A549 (cell line): ENCODE data around the gene PLXNC1.

ENCODE experiments used
- CBX2 ChIP-seq: fragments of 200-600 bp; sonication (generic); IDR thresholded peaks from 2 replicates; pipeline ENCODE4 v1.6.1; 2016; ENCODE audit warnings: low read depth, mild to moderate bottlenecking, borderline replicate concordance
- POLR2AphosphoS2 ChIP-seq: conservative IDR thresholded peaks from 2 replicates; pipeline ENCODE4 v1.6.1; 2012; ENCODE audit warnings: low read length, improper control_type of control experiment, inconsistent platforms
- RCOR1 ChIP-seq: fragments of 150-350 bp; IDR thresholded peaks from 2 replicates; pipeline ENCODE4 v1.6.1; 2014; ENCODE audit warnings: antibody characterized with exemption, low read length, low read depth
- TF ChIP-seq, protein P1 (sequence below): fragments of >200 bp; sonication (Bioruptor Twin); formaldehyde crosslinking; IDR thresholded peaks from 3 replicates; pipeline ENCODE4 v1.5.1; 2016

DNA sequence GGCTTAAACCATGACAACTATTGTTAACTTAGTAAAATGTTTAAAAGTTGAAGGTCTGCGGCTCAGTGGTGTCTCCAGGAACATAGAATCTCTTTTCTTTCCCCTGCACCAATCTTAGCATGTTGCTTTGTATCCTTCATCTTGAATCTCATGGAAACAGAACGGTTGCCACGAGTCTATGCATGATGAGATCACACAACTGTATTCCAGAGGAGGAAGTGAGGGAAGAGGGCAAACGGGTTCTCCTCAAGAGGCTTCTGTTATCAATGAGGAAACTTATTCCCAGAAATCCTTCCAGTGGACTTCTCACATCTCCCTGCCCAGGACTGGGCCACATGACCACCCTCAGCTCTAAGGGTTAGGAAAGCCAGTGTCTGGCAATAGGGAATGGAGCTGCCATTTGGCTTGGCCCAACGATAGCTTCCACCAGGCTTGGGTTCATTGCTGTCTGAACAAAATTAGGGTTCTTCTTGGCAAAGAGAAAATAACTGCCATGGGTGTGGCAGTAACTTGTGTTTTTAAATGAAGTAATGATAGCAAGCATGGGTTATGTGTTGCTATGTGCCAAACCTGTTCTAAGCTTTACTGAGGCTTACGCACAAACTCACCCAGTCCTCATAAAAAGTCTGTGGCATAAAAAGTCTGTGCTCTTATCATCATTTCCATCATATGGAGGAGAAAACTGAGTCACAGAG, 17.4 kb downstream of the PLXNC1 start:
- TF ChIP-seq, protein P1, sequence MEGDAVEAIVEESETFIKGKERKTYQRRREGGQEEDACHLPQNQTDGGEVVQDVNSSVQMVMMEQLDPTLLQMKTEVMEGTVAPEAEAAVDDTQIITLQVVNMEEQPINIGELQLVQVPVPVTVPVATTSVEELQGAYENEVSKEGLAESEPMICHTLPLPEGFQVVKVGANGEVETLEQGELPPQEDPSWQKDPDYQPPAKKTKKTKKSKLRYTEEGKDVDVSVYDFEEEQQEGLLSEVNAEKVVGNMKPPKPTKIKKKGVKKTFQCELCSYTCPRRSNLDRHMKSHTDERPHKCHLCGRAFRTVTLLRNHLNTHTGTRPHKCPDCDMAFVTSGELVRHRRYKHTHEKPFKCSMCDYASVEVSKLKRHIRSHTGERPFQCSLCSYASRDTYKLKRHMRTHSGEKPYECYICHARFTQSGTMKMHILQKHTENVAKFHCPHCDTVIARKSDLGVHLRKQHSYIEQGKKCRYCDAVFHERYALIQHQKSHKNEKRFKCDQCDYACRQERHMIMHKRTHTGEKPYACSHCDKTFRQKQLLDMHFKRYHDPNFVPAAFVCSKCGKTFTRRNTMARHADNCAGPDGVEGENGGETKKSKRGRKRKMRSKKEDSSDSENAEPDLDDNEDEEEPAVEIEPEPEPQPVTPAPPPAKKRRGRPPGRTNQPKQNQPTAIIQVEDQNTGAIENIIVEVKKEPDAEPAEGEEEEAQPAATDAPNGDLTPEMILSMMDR = no peak
- no peak for TF ChIP-seq RCOR1
- TF ChIP-seq POLR2AphosphoS2 = no peak
- TF ChIP-seq CBX2 = no peak
